Muscle layer of colon (tissue), 2 donors: Measurements from ENCODE around the gene ACE.

Experiments used
- H3K27ac ChIP-seq: one replicate; pipeline ENCODE4 v1.7.0; 2013; ENCODE audit warnings: low read depth, mild to moderate bottlenecking, low read length, moderate library complexity
- H3K27me3 ChIP-seq, 2 donors: one replicate each; pipeline ENCODE4 v1.7.0; 2013; ENCODE audit warnings: low read length in 2 of 2, mild to moderate bottlenecking in 2 of 2; ENCODE audit not compliant: insufficient read depth in 2 of 2, control insufficient read depth in 1 of 2
- H3K36me3 ChIP-seq: one replicate; pipeline ENCODE4 v1.7.0; 2013; ENCODE audit warnings: mild to moderate bottlenecking, low read length; ENCODE audit not compliant: insufficient read depth
- H3K4me1 ChIP-seq: one replicate; pipeline ENCODE4 v1.7.0; 2013; ENCODE audit warnings: mild to moderate bottlenecking, low read length; ENCODE audit not compliant: insufficient read depth
- H3K4me3 ChIP-seq, 2 donors: one replicate each; pipeline ENCODE4 v1.7.0; 2013; ENCODE audit warnings: low read length in 2 of 2, low read depth in 1 of 2, mild to moderate bottlenecking in 1 of 2, moderate library complexity in 1 of 2
- H3K9ac ChIP-seq: one replicate; pipeline ENCODE4 v1.7.0; 2013; ENCODE audit warnings: low read length
- H3K9me3 ChIP-seq: one replicate; pipeline ENCODE4 v1.7.0; 2013; ENCODE audit warnings: mild to moderate bottlenecking, low read length
- donor health status: abdominal sarcoma.
- donor health status: Adenocarcinoma of cecum.

The ACE gene

GRCh38 chr17:63512388-63512787 is 35.5 kb downstream of the ACE start:
- H3K4me3 ChIP-seq, result no peak overlapping the region
- H3K36me3 ChIP-seq, result no peaks in the 10 kb centered on the region
- no peak overlapping the region for H3K27ac ChIP-seq
- H3K9me3 ChIP-seq, result no peaks in the 10 kb centered on the region
- H3K27me3 ChIP-seq, result no peaks in the 10 kb centered on the region
- no peak overlapping the region for H3K9ac ChIP-seq
- H3K4me1 ChIP-seq, result no peaks in the 10 kb centered on the region

- no peaks in the 10 kb centered on the region for H3K4me1 ChIP-seq
- H3K9ac ChIP-seq, result no peak overlapping the region
- no peaks in the 10 kb centered on the region for H3K27me3 ChIP-seq
- no peak overlapping the region for H3K4me3 ChIP-seq
- H3K36me3 ChIP-seq, result no peaks in the 10 kb centered on the region
- H3K27ac ChIP-seq, result no peak overlapping the region
- no peaks in the 10 kb centered on the region for H3K9me3 ChIP-seq
Measured at GRCh38 chr17:63512896-63513644, 36.2 kb downstream of the ACE start.

- H3K27me3 ChIP-seq, result no peaks in the 10 kb centered on the region
- H3K4me3 ChIP-seq, result no peak overlapping the region
- H3K4me1 ChIP-seq, result no peaks in the 10 kb centered on the region
Measured at GRCh38 chr17:63514477-63514876, 37.6 kb downstream of the ACE start.

GRCh38 chr17:63514974-63515373 is 38.1 kb downstream of the ACE start:
- Histone ChIP-seq H3K36me3 (no peaks in the 10 kb centered on the region), H3K27ac (no peak overlapping the region), H3K9me3 (no peaks in the 10 kb centered on the region), H3K9ac (no peak overlapping the region), H3K4me3 (no peak overlapping the region), H3K27me3 (no peaks in the 10 kb centered on the region), H3K4me1 (no peaks in the 10 kb centered on the region)

More at GRCh38 chr17:63514477-63514876, 37.6 kb downstream of the ACE start:
- Histone ChIP-seq H3K9me3 (no peaks in the 10 kb centered on the region), H3K9ac (no peak overlapping the region), H3K27ac (no peak overlapping the region), H3K36me3 (no peaks in the 10 kb centered on the region)

GRCh38 chr17:63515426-63515825 is 38.6 kb downstream of the ACE start:
- no peaks in the 10 kb centered on the region for H3K9me3 ChIP-seq
- H3K4me1 ChIP-seq, result no peaks in the 10 kb centered on the region
- no peaks in the 10 kb centered on the region for H3K36me3 ChIP-seq
- no peak overlapping the region for H3K9ac ChIP-seq
- H3K4me3 ChIP-seq, result no peak overlapping the region
- no peak overlapping the region for H3K27ac ChIP-seq
- H3K27me3 ChIP-seq, result no peaks in the 10 kb centered on the region

GRCh38 chr17:63516910-63517824 is 40.3 kb downstream of the ACE start:
- Histone ChIP-seq H3K27me3 (no peaks in the 10 kb centered on the region), H3K27ac (no peak overlapping the region)

GRCh38 chr17:63517825-63518534 is 41.1 kb downstream of the ACE start:
- Histone ChIP-seq H3K4me3 (no peak overlapping the region), H3K9me3 (no peaks in the 10 kb centered on the region), H3K27ac (no peak overlapping the region), H3K9ac (no peak overlapping the region), H3K27me3 (no peaks in the 10 kb centered on the region), H3K4me1 (no peaks in the 10 kb centered on the region), H3K36me3 (no peaks in the 10 kb centered on the region)

More at GRCh38 chr17:63516910-63517824, 40.3 kb downstream of the ACE start:
- no peaks in the 10 kb centered on the region for H3K4me1 ChIP-seq
- H3K9me3 ChIP-seq, result no peaks in the 10 kb centered on the region
- no peaks in the 10 kb centered on the region for H3K36me3 ChIP-seq
- no peak overlapping the region for H3K4me3 ChIP-seq
- H3K9ac ChIP-seq, result no peak overlapping the region

GRCh38 chr17:63519116-63519881 is 42.4 kb downstream of the ACE start:
- H3K4me3 ChIP-seq, result no peak overlapping the region
- H3K36me3 ChIP-seq, result no peaks in the 10 kb centered on the region
- H3K4me1 ChIP-seq, result no peaks in the 10 kb centered on the region
- peaks cover 0 to 3% of the 10 kb centered on the region in 2 donors for H3K27me3 ChIP-seq
- no peak overlapping the region for H3K27ac ChIP-seq
- H3K9me3 ChIP-seq, result no peaks in the 10 kb centered on the region
- H3K9ac ChIP-seq, result no peak overlapping the region

GRCh38 chr17:63519972-63520882 is 43.4 kb downstream of the ACE start:
- Histone ChIP-seq H3K4me3 (no peak overlapping the region), H3K27ac (no peak overlapping the region)

GRCh38 chr17:63523253-63523855 is 46.5 kb downstream of the ACE start, which contains the start of gene KCNH6:
Gene KCNH6 (plus strand): TSS chr17:63523358. CDS start chr17:63523414, 56 bp downstream.
- H3K4me1 ChIP-seq, result no peaks in the 10 kb centered on the region
- H3K36me3 ChIP-seq, result no peaks in the 10 kb centered on the region
- no peaks in the 10 kb centered on the region for H3K9me3 ChIP-seq
- H3K9ac ChIP-seq, result no peak within 1 kb of the TSS
- no peak within 1 kb of the TSS for H3K27ac ChIP-seq
- peaks cover 0 to 4% of the 10 kb centered on the region in 2 donors for H3K27me3 ChIP-seq
- no peak within 1 kb of the TSS for H3K4me3 ChIP-seq

More at GRCh38 chr17:63519972-63520882, 43.4 kb downstream of the ACE start:
- Histone ChIP-seq H3K9me3 (no peaks in the 10 kb centered on the region), H3K4me1 (no peaks in the 10 kb centered on the region), H3K9ac (no peak overlapping the region), H3K27me3 (peaks cover 0 to 4% of the 10 kb centered on the region in 2 donors), H3K36me3 (no peaks in the 10 kb centered on the region)
